ENCODE data around the gene COL6A3. TPM values are rescaled to one million over a fixed set of nuclear protein-coding genes. Genes with fewer than 3 reads are reported as not detected.

COL6A3 gene
- total RNA-seq, 1 donor from 2014 or later = 0.41 TPM

- no peaks in the 10 kb centered on the region for H3K36me3 Mint-ChIP-seq
Measured at GRCh38 chr2:237348281-237348865, 65.6 kb downstream of the COL6A3 start.

GRCh38 chr2:237345891-237346640, 67.9 kb downstream of the COL6A3 start:
- H3K4me2 ChIP-seq = no peak overlapping the region
- Mint-ChIP-seq H3K4me1 (no peaks in the 10 kb centered on the region), H3K9me3 (no peaks in the 10 kb centered on the region), H3K27me3 (ENCODE audit: insufficient read depth, low read depth) (no peaks in the 10 kb centered on the region), H3K4me3 (no peak overlapping the region), H3K36me3 (no peaks in the 10 kb centered on the region), H3K27ac (no peak overlapping the region)
- H3K36me3 ChIP-seq = no peaks in the 10 kb centered on the region
- H2AFZ ChIP-seq (replicated peaks) = no peak overlapping the region
- H3K9me3 ChIP-seq (ENCODE audit: low read depth) = no peaks in the 10 kb centered on the region
- no peak for DNase-seq (ENCODE audit: low spot score)
- no peak overlapping the region for H3K4me3 ChIP-seq
- no peaks in the 10 kb centered on the region for H3K4me1 ChIP-seq
- H3K79me2 ChIP-seq (ENCODE audit: low read depth) = no peaks in the 10 kb centered on the region
- no peaks in the 10 kb centered on the region for H3F3A ChIP-seq (ENCODE audit: low read depth)
- no peak overlapping the region for H3K27ac ChIP-seq
- no peaks in the 10 kb centered on the region for H3K27me3 ChIP-seq
- no peak overlapping the region for H3K9ac ChIP-seq
- no peaks in the 10 kb centered on the region for H4K20me1 ChIP-seq (ENCODE audit: low read depth)
- TF ChIP-seq EZH2phosphoT487 (IDR thresholded peaks at IDR 0.05) = no peak
- TF ChIP-seq EZH2 (IDR thresholded peaks at IDR 0.05) = no peak
- no peak for TF ChIP-seq CTCF (IDR thresholded peaks at IDR 0.05)

More at GRCh38 chr2:237348281-237348865, 65.6 kb downstream of the COL6A3 start:
- Histone ChIP-seq H3K27ac (no peak overlapping the region), H3K4me1 (no peaks in the 10 kb centered on the region), H4K20me1 (ENCODE audit: low read depth) (no peaks in the 10 kb centered on the region), H3K9me3 (ENCODE audit: low read depth) (no peaks in the 10 kb centered on the region), H3K79me2 (ENCODE audit: low read depth) (no peaks in the 10 kb centered on the region), H3K4me3 (no peak overlapping the region), H3K27me3 (no peaks in the 10 kb centered on the region), H3F3A (ENCODE audit: low read depth) (no peaks in the 10 kb centered on the region), H3K36me3 (no peaks in the 10 kb centered on the region), H3K9ac (no peak overlapping the region), H2AFZ (replicated peaks) (no peak overlapping the region), H3K4me2 (no peak overlapping the region)
- H3K27me3 Mint-ChIP-seq (ENCODE audit: insufficient read depth, low read depth) = peaks cover 1% of the 10 kb centered on the region
- peak overlapping the region; percentile 16 for H3K27ac Mint-ChIP-seq
- no peak for DNase-seq (ENCODE audit: low spot score)
- no peak overlapping the region for H3K4me3 Mint-ChIP-seq
- no peaks in the 10 kb centered on the region for H3K9me3 Mint-ChIP-seq
- TF ChIP-seq EZH2 (IDR thresholded peaks at IDR 0.05) = no peak
- no peak for TF ChIP-seq EZH2phosphoT487 (IDR thresholded peaks at IDR 0.05)
- TF ChIP-seq CTCF (IDR thresholded peaks at IDR 0.05) = no peak
- peaks cover 1% of the 10 kb centered on the region for H3K4me1 Mint-ChIP-seq

- no peak overlapping the region for H2AFZ ChIP-seq (replicated peaks)
- no peaks in the 10 kb centered on the region for H3F3A ChIP-seq (ENCODE audit: low read depth)
- DNase-seq (ENCODE audit: low spot score) = no peak
- no peaks in the 10 kb centered on the region for H3K36me3 ChIP-seq
- H3K4me1 ChIP-seq = no peaks in the 10 kb centered on the region
- no peak overlapping the region for H3K27ac Mint-ChIP-seq
- no peak overlapping the region for H3K4me3 Mint-ChIP-seq
- H3K27me3 Mint-ChIP-seq (ENCODE audit: insufficient read depth, low read depth) = no peaks in the 10 kb centered on the region
- no peak overlapping the region for H3K9ac ChIP-seq
- H3K4me1 Mint-ChIP-seq = no peaks in the 10 kb centered on the region
- no peak overlapping the region for H3K4me3 ChIP-seq
- H4K20me1 ChIP-seq (ENCODE audit: low read depth) = no peaks in the 10 kb centered on the region
- H3K79me2 ChIP-seq (ENCODE audit: low read depth) = no peaks in the 10 kb centered on the region
- H3K36me3 Mint-ChIP-seq = no peaks in the 10 kb centered on the region
- H3K27ac ChIP-seq = no peak overlapping the region
- H3K9me3 ChIP-seq (ENCODE audit: low read depth) = no peaks in the 10 kb centered on the region
- no peaks in the 10 kb centered on the region for H3K27me3 ChIP-seq
- TF ChIP-seq EZH2phosphoT487 (IDR thresholded peaks at IDR 0.05) (no peak), EZH2 (IDR thresholded peaks at IDR 0.05) (no peak), CTCF (IDR thresholded peaks at IDR 0.05) (no peak)
- no peak overlapping the region for H3K4me2 ChIP-seq
- no peaks in the 10 kb centered on the region for H3K9me3 Mint-ChIP-seq
Measured at GRCh38 chr2:237345411-237345810, 68.6 kb downstream of the COL6A3 start.

Data from neural progenitor cell (in vitro differentiated cells).